ENCODE measurements around the gene ZSCAN21.

Gene ZSCAN21

GRCh38 chr7:100035876-100036275 lies 13.7 kb upstream of the ZSCAN21 start:
- H3K27me3 ChIP-seq (ENCODE audit: control insufficient read depth, insufficient read depth, low read length), result no peaks in the 10 kb centered on the region
- no peaks in the 10 kb centered on the region for H3K79me2 ChIP-seq
- TF ChIP-seq CTCF (IDR thresholded peaks at IDR 0.05), result no peak
- H3K9ac ChIP-seq, result no peak overlapping the region
- H3K4me1 ChIP-seq, result no peaks in the 10 kb centered on the region
- no peak overlapping the region for H3K27ac ChIP-seq
- no peak overlapping the region for H3K4me3 ChIP-seq (ENCODE audit: low read depth, low read length)
- H3K9me3 ChIP-seq (ENCODE audit: control insufficient read depth, low read length), result no peaks in the 10 kb centered on the region
- H2AFZ ChIP-seq, result no peak overlapping the region
- H3K4me2 ChIP-seq (ENCODE audit: low read length), result no peak overlapping the region
- H3K36me3 ChIP-seq (ENCODE audit: control insufficient read depth, insufficient read depth, low read length), result no peaks in the 10 kb centered on the region

GRCh38 chr7:100038326-100038725 lies 11.2 kb upstream of the ZSCAN21 start:
- Histone ChIP-seq H3K27me3 (ENCODE audit: control insufficient read depth, insufficient read depth, low read length) (no peaks in the 10 kb centered on the region), H3K27ac (no peak overlapping the region), H3K4me1 (no peaks in the 10 kb centered on the region), H3K4me3 (ENCODE audit: low read depth, low read length) (no peak overlapping the region), H3K79me2 (no peaks in the 10 kb centered on the region), H2AFZ (no peak overlapping the region), H3K9me3 (ENCODE audit: control insufficient read depth, low read length) (no peaks in the 10 kb centered on the region), H3K4me2 (ENCODE audit: low read length) (no peak overlapping the region), H3K9ac (no peak overlapping the region), H3K36me3 (ENCODE audit: control insufficient read depth, insufficient read depth, low read length) (no peaks in the 10 kb centered on the region)
- no peak for TF ChIP-seq CTCF (IDR thresholded peaks at IDR 0.05)

GRCh38 chr7:100040575-100040974 lies 9.0 kb upstream of the ZSCAN21 start:
- Histone ChIP-seq H3K9me3 (ENCODE audit: control insufficient read depth, low read length) (no peaks in the 10 kb centered on the region), H3K4me2 (ENCODE audit: low read length) (no peak overlapping the region), H3K27ac (no peak overlapping the region), H3K9ac (no peak overlapping the region), H3K36me3 (ENCODE audit: control insufficient read depth, insufficient read depth, low read length) (no peaks in the 10 kb centered on the region), H3K4me1 (no peaks in the 10 kb centered on the region), H3K79me2 (no peaks in the 10 kb centered on the region), H3K4me3 (ENCODE audit: low read depth, low read length) (no peak overlapping the region), H3K27me3 (ENCODE audit: control insufficient read depth, insufficient read depth, low read length) (no peaks in the 10 kb centered on the region), H2AFZ (no peak overlapping the region)
- no peak for TF ChIP-seq CTCF (IDR thresholded peaks at IDR 0.05)

- Histone ChIP-seq H2AFZ (no peak overlapping the region), H3K9ac (no peak overlapping the region), H3K4me3 (ENCODE audit: low read depth, low read length) (no peak overlapping the region), H3K36me3 (ENCODE audit: control insufficient read depth, insufficient read depth, low read length) (no peaks in the 10 kb centered on the region), H3K79me2 (no peaks in the 10 kb centered on the region), H3K4me2 (ENCODE audit: low read length) (no peak overlapping the region), H3K27me3 (ENCODE audit: control insufficient read depth, insufficient read depth, low read length) (no peaks in the 10 kb centered on the region), H3K27ac (no peak overlapping the region), H3K9me3 (ENCODE audit: control insufficient read depth, low read length) (no peaks in the 10 kb centered on the region), H3K4me1 (no peaks in the 10 kb centered on the region)
- TF ChIP-seq CTCF (IDR thresholded peaks at IDR 0.05), result no peak
These were observed 4.9 kb upstream of the ZSCAN21 start for GRCh38 chr7:100044718-100045117.

GRCh38 chr7:100048680-100049079 lies 894 bp upstream of the ZSCAN21 start:
- H3K4me3 ChIP-seq (ENCODE audit: low read depth, low read length), result peak overlapping the region; percentile 93

More at GRCh38 chr7:100048680-100049079, 894 bp upstream of the ZSCAN21 start:
- TF ChIP-seq CTCF (IDR thresholded peaks at IDR 0.05), result no peak
- Histone ChIP-seq H3K27ac (no peak overlapping the region), H3K79me2 (peaks cover under 1% of the 10 kb centered on the region), H3K4me2 (ENCODE audit: low read length) (no peak overlapping the region), H2AFZ (peak overlapping the region; percentile 93), H3K9me3 (ENCODE audit: control insufficient read depth, low read length) (no peaks in the 10 kb centered on the region), H3K36me3 (ENCODE audit: control insufficient read depth, insufficient read depth, low read length) (no peaks in the 10 kb centered on the region), H3K27me3 (ENCODE audit: control insufficient read depth, insufficient read depth, low read length) (no peaks in the 10 kb centered on the region), H3K9ac (no peak overlapping the region), H3K4me1 (peaks cover 4% of the 10 kb centered on the region)

All from parathyroid adenoma (tissue), 2 donors.